GM23338 (cell line): ENCODE results near the gene IL4I1. TPM values are rescaled to one million over a fixed set of nuclear protein-coding genes. Genes with fewer than 3 reads are reported as not detected.

ENCODE experiments used
- ATAC-seq: fragments of 200-7000 bp; cut with Tn5 transposase; 3 replicates; pipeline ENCODE4 v1.9.1; 2020
- DNase-seq: peaks from one replicate; pipeline ENCODE4 v3.0.0-alpha.2; 2015; ENCODE audit warnings: low spot score
- H2AFZ ChIP-seq: fragments of 200-600 bp; sonication (generic); 2 replicates; pipeline ENCODE4 v1.8.0; 2016; ENCODE audit warnings: antibody characterized with exemption, mild to moderate bottlenecking, moderate library complexity
- H3F3A ChIP-seq: fragments of 200-600 bp; sonication (generic); replicated peaks from 2 replicates; pipeline ENCODE4 v1.8.0; 2017; ENCODE audit warnings: antibody characterized with exemption, mixed run types, low read depth
- H3K27ac ChIP-seq: fragments of 200-600 bp; sonication (generic); 2 replicates; pipeline ENCODE4 v1.6.1; 2016; ENCODE audit warnings: low read depth
- H3K27me3 ChIP-seq: fragments of 200-600 bp; sonication (generic); 2 replicates; pipeline ENCODE4 v1.8.0; 2016; ENCODE audit warnings: mild to moderate bottlenecking, mixed run types, moderate library complexity; ENCODE audit not compliant: insufficient read depth
- H3K36me3 ChIP-seq: fragments of 200-600 bp; sonication (generic); 2 replicates; pipeline ENCODE4 v1.8.0; 2016; ENCODE audit warnings: mild to moderate bottlenecking; ENCODE audit not compliant: insufficient read depth
- H3K4me1 ChIP-seq: fragments of 200-600 bp; sonication (generic); 2 replicates; pipeline ENCODE4 v1.8.0; 2016; ENCODE audit warnings: mild to moderate bottlenecking, moderate library complexity; ENCODE audit not compliant: insufficient read depth
- H3K4me2 ChIP-seq: fragments of 200-600 bp; sonication (generic); 2 replicates; pipeline ENCODE4 v1.7.1; 2017; ENCODE audit warnings: mixed run types
- H3K4me3 ChIP-seq: fragments of 200-600 bp; sonication (generic); 2 replicates; pipeline ENCODE4 v1.6.1; 2016; ENCODE audit warnings: mixed run types
- H3K79me2 ChIP-seq: fragments of 200-600 bp; sonication (generic); replicated peaks from 2 replicates; pipeline ENCODE4 v1.8.0; 2017; ENCODE audit warnings: mild to moderate bottlenecking; ENCODE audit not compliant: insufficient read depth
- H3K9me2 ChIP-seq: fragments of 200-600 bp; sonication (generic); 2 replicates; pipeline ENCODE4 v1.8.0; 2017; ENCODE audit not compliant: insufficient read depth
- H4K20me1 ChIP-seq: fragments of 200-600 bp; sonication (generic); replicated peaks from 2 replicates; pipeline ENCODE4 v1.8.0; 2017; ENCODE audit warnings: mild to moderate bottlenecking; ENCODE audit not compliant: insufficient read depth
- H3K27ac Mint-ChIP-seq: 2 replicates; pipeline ENCODE4 v1.8.0; 2020; ENCODE audit warnings: inconsistent platforms, mild to moderate bottlenecking, moderate library complexity, mixed read lengths
- H3K27me3 Mint-ChIP-seq: 3 replicates; pipeline ENCODE4 v1.8.0; 2022; ENCODE audit warnings: low read depth, mild to moderate bottlenecking, moderate library complexity, mixed read lengths, inconsistent platforms; ENCODE audit not compliant: insufficient read depth, poor library complexity
- H3K36me3 Mint-ChIP-seq: 3 replicates; pipeline ENCODE4 v1.8.0; 2021; ENCODE audit warnings: low read depth, mild to moderate bottlenecking, inconsistent platforms, moderate library complexity, mixed read lengths
- H3K4me1 Mint-ChIP-seq: 3 replicates; pipeline ENCODE4 v1.8.0; 2020; ENCODE audit warnings: mild to moderate bottlenecking, inconsistent platforms, mixed read lengths
- H3K4me3 Mint-ChIP-seq: 3 replicates; pipeline ENCODE4 v1.8.0; 2021; ENCODE audit warnings: moderate library complexity, mild to moderate bottlenecking, inconsistent platforms, mixed read lengths
- H3K9me3 Mint-ChIP-seq: 3 replicates; pipeline ENCODE4 v1.8.0; 2020; ENCODE audit warnings: moderate library complexity, mild to moderate bottlenecking, inconsistent platforms, mixed read lengths
- CREB1 ChIP-seq: fragments of 250-450 bp; sonication (Bioruptor Pico); IDR thresholded peaks from 2 replicates; pipeline ENCODE4 v1.5.0; 2020; ENCODE audit warnings: low read depth, mild to moderate bottlenecking, moderate library complexity
- ETS1 ChIP-seq: IDR thresholded peaks from 2 replicates; pipeline ENCODE4 v1.6.1; 2016; ENCODE audit warnings: antibody characterized with exemption
- EZH2 ChIP-seq: fragments of 200-600 bp; sonication (generic); IDR thresholded peaks from one replicate; pipeline ENCODE4 v1.8.0; 2017; ENCODE audit warnings: antibody characterized with exemption, mild to moderate bottlenecking, low read depth; ENCODE audit not compliant: unreplicated experiment
- EZH2phosphoT487 ChIP-seq: fragments of 200-600 bp; sonication (generic); IDR thresholded peaks from one replicate; pipeline ENCODE4 v1.8.1; 2018; ENCODE audit warnings: antibody characterized with exemption; ENCODE audit not compliant: unreplicated experiment
- JUNB ChIP-seq: IDR thresholded peaks from one replicate; pipeline ENCODE4 v1.6.1; 2016; ENCODE audit warnings: antibody characterized with exemption; ENCODE audit not compliant: unreplicated experiment
- NANOG ChIP-seq: IDR thresholded peaks from 2 replicates; pipeline ENCODE4 v1.6.1; 2016; ENCODE audit warnings: antibody characterized with exemption, borderline replicate concordance
- POLR2AphosphoS5 ChIP-seq: IDR thresholded peaks from 2 replicates; pipeline ENCODE4 v1.6.1; 2016; ENCODE audit warnings: antibody characterized with exemption, low read depth
- REST ChIP-seq: IDR thresholded peaks from one replicate; pipeline ENCODE4 v1.6.1; 2018; ENCODE audit warnings: antibody characterized with exemption; ENCODE audit not compliant: unreplicated experiment
- STAT1 ChIP-seq: IDR thresholded peaks from one replicate; pipeline ENCODE4 v1.6.1; 2016; ENCODE audit warnings: antibody characterized with exemption; ENCODE audit not compliant: unreplicated experiment
- ZNF114 ChIP-seq: fragments of 250-450 bp; sonication (Bioruptor Pico); IDR thresholded peaks from 2 replicates; pipeline ENCODE4 v1.5.0; 2020; ENCODE audit warnings: mild to moderate bottlenecking, moderate library complexity
- ZNF331 ChIP-seq: fragments of 250-450 bp; sonication (Bioruptor Pico); IDR thresholded peaks from 2 replicates; pipeline ENCODE4 v1.5.0; 2020; ENCODE audit warnings: low read depth, mild to moderate bottlenecking, moderate library complexity
- polyA plus RNA-seq: library from polyadenylated mRNA; unstranded; fragments of >200 nt; fragmentation: Nextera tagmentation; extraction: Ambion mirVana; gene quantifications from 2 replicates; pipeline ENCODE4 v1.2.1, GENCODE V29; 2016
- total RNA-seq: library from RNA; depleted of rRNA; stranded (reverse); fragments of >200 nt; shearing (Covaris generic); gene quantifications from 2 replicates; pipeline ENCODE4 v1.2.3, GENCODE V29; 2014
- TF ChIP-seq, protein P1 (sequence below), 2 experiments: fragments of 200-600 bp in 1 of 2; sonication (generic) in 1 of 2; conservative IDR thresholded peaks; 2 replicates each; pipeline versions ENCODE4 v1.5.1 to v1.6.1; 2016 to 2017; ENCODE audit warnings: antibody characterized with exemption in 2 of 2, low read depth in 2 of 2, mild to moderate bottlenecking in 2 of 2, moderate library complexity in 1 of 2
- TF ChIP-seq, protein P2 (sequence below): fragments of 250-450 bp; sonication (Bioruptor Pico); IDR thresholded peaks from 2 replicates; pipeline ENCODE4 v1.5.0; 2020; ENCODE audit warnings: mild to moderate bottlenecking, moderate library complexity

The IL4I1 gene
- total and polyA plus RNA-seq, 2 experiments from 2014 or later = 0.60 to 0.69 TPM

DNA sequence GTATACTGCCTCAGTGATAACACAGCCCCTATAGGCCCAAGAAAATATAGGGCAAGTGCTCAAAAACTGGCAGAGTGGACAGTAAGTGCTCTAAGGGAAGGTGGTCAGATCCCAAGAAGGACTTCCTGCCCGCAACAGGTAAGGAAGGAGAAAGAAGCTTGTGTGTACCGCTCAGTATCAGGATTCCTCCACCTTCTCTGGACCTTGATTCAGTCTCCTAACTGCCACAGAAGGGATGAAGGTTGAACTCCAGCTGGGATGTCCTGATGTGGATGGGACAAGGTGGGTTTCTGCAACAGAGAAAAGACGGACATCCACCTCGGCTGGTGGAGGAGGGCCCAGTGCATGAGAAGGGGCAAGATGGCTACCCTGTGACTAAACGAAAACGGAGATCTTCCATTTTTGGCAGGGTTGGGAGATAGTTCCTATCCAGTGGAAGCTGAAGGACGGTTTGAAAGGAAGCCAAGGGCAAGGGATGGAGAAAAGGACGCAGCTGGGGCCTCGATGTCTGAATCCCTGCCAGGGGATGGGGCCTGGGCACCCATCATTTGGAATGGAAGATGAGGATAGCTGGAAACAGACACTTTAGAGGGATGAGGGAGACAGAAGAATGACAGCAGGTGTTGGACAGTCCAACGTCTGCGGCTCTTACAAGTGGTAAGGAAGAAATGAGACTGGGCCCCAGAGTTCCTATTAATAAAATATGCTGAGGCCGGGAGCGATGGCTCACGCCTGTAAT lies 31.0 kb upstream of the IL4I1 start:
- Mint-ChIP-seq H3K9me3 (peaks cover 14% of the 10 kb centered on the region), H3K27ac (peak overlapping the region; percentile 89), H3K36me3 (peaks cover 86% of the 10 kb centered on the region), H3K27me3 (peaks cover 30% of the 10 kb centered on the region), H3K4me1 (peaks cover 41% of the 10 kb centered on the region), H3K4me3 (peak overlapping the region; percentile 93)
- H3F3A ChIP-seq = peaks cover 4% of the 10 kb centered on the region
- H3K79me2 ChIP-seq = peaks cover 70% of the 10 kb centered on the region
- peaks cover 36% of the 10 kb centered on the region for H4K20me1 ChIP-seq
- TF ChIP-seq POLR2AphosphoS5 (no peak), EZH2phosphoT487 (no peak), NANOG (no peak), ETS1 (no peak), JUNB (no peak), ZNF331 (CRISPR knock-in tag) (no peak), CREB1 (CRISPR knock-in tag) (no peak), REST (no peak), ZNF114 (CRISPR knock-in tag) (no peak), EZH2 (no peak), STAT1 (no peak)
- TF ChIP-seq, protein P1, sequence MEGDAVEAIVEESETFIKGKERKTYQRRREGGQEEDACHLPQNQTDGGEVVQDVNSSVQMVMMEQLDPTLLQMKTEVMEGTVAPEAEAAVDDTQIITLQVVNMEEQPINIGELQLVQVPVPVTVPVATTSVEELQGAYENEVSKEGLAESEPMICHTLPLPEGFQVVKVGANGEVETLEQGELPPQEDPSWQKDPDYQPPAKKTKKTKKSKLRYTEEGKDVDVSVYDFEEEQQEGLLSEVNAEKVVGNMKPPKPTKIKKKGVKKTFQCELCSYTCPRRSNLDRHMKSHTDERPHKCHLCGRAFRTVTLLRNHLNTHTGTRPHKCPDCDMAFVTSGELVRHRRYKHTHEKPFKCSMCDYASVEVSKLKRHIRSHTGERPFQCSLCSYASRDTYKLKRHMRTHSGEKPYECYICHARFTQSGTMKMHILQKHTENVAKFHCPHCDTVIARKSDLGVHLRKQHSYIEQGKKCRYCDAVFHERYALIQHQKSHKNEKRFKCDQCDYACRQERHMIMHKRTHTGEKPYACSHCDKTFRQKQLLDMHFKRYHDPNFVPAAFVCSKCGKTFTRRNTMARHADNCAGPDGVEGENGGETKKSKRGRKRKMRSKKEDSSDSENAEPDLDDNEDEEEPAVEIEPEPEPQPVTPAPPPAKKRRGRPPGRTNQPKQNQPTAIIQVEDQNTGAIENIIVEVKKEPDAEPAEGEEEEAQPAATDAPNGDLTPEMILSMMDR (conservative IDR thresholded peaks at IDR 0.05; ENCODE audit: low read depth in 2 of 2) = no peak
- TF ChIP-seq, protein P2, sequence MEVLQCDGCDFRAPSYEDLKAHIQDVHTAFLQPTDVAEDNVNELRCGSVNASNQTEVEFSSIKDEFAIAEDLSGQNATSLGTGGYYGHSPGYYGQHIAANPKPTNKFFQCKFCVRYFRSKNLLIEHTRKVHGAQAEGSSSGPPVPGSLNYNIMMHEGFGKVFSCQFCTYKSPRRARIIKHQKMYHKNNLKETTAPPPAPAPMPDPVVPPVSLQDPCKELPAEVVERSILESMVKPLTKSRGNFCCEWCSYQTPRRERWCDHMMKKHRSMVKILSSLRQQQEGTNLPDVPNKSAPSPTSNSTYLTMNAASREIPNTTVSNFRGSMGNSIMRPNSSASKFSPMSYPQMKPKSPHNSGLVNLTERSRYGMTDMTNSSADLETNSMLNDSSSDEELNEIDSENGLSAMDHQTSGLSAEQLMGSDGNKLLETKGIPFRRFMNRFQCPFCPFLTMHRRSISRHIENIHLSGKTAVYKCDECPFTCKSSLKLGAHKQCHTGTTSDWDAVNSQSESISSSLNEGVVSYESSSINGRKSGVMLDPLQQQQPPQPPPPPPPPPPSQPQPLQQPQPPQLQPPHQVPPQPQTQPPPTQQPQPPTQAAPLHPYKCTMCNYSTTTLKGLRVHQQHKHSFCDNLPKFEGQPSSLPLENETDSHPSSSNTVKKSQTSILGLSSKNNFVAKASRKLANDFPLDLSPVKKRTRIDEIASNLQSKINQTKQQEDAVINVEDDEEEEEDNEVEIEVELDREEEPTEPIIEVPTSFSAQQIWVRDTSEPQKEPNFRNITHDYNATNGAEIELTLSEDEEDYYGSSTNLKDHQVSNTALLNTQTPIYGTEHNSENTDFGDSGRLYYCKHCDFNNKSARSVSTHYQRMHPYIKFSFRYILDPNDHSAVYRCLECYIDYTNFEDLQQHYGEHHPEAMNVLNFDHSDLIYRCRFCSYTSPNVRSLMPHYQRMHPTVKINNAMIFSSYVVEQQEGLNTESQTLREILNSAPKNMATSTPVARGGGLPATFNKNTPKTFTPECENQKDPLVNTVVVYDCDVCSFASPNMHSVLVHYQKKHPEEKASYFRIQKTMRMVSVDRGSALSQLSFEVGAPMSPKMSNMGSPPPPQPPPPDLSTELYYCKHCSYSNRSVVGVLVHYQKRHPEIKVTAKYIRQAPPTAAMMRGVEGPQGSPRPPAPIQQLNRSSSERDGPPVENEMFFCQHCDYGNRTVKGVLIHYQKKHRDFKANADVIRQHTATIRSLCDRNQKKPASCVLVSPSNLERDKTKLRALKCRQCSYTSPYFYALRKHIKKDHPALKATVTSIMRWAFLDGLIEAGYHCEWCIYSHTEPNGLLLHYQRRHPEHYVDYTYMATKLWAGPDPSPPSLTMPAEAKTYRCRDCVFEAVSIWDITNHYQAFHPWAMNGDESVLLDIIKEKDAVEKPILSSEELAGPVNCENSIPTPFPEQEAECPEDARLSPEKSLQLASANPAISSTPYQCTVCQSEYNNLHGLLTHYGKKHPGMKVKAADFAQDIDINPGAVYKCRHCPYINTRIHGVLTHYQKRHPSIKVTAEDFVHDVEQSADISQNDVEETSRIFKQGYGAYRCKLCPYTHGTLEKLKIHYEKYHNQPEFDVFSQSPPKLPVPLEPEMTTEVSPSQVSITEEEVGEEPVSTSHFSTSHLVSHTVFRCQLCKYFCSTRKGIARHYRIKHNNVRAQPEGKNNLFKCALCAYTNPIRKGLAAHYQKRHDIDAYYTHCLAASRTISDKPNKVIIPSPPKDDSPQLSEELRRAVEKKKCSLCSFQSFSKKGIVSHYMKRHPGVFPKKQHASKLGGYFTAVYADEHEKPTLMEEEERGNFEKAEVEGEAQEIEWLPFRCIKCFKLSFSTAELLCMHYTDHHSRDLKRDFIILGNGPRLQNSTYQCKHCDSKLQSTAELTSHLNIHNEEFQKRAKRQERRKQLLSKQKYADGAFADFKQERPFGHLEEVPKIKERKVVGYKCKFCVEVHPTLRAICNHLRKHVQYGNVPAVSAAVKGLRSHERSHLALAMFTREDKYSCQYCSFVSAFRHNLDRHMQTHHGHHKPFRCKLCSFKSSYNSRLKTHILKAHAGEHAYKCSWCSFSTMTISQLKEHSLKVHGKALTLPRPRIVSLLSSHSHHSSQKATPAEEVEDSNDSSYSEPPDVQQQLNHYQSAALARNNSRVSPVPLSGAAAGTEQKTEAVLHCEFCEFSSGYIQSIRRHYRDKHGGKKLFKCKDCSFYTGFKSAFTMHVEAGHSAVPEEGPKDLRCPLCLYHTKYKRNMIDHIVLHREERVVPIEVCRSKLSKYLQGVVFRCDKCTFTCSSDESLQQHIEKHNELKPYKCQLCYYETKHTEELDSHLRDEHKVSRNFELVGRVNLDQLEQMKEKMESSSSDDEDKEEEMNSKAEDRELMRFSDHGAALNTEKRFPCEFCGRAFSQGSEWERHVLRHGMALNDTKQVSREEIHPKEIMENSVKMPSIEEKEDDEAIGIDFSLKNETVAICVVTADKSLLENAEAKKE (CRISPR knock-in tag) = no peak
- peaks cover 10% of the 10 kb centered on the region for H3K4me1 ChIP-seq
- no peak for ATAC-seq
- H3K4me2 ChIP-seq = peak overlapping the region; percentile 100
- H3K9me2 ChIP-seq = no peaks in the 10 kb centered on the region
- no peak for DNase-seq
- H3K27me3 ChIP-seq = no peaks in the 10 kb centered on the region
- no peak overlapping the region for H3K27ac ChIP-seq
- H3K36me3 ChIP-seq = peaks cover 17% of the 10 kb centered on the region
- H2AFZ ChIP-seq = no peak overlapping the region
- peak overlapping the region; percentile 99 for H3K4me3 ChIP-seq
